ENCODE measurements around the gene ARVCF. TPM values are rescaled to one million over a fixed set of nuclear protein-coding genes. Genes with fewer than 3 reads are reported as not detected.

The ARVCF gene
- polyA plus RNA-seq, 1 donor from 2014 or later = 112 TPM

DNA sequence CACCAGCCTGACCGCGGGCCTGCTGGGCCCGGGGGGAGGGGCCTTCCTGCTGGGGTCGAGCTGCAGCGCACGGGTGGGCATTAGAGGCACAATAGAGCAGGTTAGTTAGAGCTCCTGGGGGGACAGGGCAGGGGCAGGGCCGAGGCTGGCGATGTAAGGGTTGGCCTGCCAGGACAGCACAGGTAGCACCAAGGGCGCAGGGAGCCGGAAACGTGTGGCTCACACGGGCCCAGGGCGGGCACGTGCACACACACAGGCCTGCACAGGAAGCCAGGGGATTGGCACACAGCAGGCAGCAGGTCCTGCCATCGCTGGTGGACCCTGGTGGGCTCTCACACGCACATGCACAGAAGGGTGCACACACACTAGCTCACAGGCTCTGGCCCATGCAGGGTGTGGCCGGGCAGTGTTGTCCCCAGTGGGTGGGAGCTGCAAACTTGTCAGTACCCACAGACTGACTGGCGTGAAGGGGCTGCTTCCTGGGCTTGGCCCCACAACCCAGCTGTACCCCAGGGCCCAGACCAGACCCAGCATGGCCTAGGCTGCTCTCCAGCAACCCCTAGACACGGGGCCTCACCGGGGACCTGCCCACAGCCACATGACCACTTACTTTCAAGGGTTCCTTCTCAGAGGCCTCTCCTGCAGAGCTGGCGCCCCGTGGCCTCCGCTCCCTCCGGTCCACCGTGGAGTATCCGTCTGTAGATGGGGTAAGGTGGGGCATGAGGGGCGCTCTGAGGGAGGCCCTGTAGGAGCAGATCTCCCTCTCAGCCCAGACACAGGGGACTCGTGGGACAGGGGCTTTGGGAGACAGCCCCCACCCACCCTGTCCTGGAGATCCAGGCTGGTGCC, 45.1 kb downstream of the ARVCF start:
- Histone ChIP-seq H3K4me3 (ENCODE audit: low read length) (no peak overlapping the region), H2AFZ (ENCODE audit: low read depth, low read length) (no peak overlapping the region), H3K9me2 (ENCODE audit: insufficient read depth, low read length) (no peaks in the 10 kb centered on the region), H3F3A (ENCODE audit: insufficient read depth, low read length, poor library complexity, severe bottlenecking) (no peaks in the 10 kb centered on the region), H3K9ac (ENCODE audit: low read length) (no peak overlapping the region), H3K4me2 (ENCODE audit: low read length) (no peak overlapping the region), H3K27ac (ENCODE audit: low read length) (no peak overlapping the region), H3K36me3 (ENCODE audit: insufficient read depth, low read length) (peaks cover 16% of the 10 kb centered on the region), H3K79me2 (replicated peaks; ENCODE audit: insufficient read depth, low read length) (no peaks in the 10 kb centered on the region), H3K27me3 (ENCODE audit: insufficient read depth, low read depth, low read length) (no peaks in the 10 kb centered on the region), H4K20me1 (ENCODE audit: insufficient read depth) (no peaks in the 10 kb centered on the region), H3K9me3 (ENCODE audit: low read length) (no peaks in the 10 kb centered on the region)
- TF ChIP-seq, protein P1, sequence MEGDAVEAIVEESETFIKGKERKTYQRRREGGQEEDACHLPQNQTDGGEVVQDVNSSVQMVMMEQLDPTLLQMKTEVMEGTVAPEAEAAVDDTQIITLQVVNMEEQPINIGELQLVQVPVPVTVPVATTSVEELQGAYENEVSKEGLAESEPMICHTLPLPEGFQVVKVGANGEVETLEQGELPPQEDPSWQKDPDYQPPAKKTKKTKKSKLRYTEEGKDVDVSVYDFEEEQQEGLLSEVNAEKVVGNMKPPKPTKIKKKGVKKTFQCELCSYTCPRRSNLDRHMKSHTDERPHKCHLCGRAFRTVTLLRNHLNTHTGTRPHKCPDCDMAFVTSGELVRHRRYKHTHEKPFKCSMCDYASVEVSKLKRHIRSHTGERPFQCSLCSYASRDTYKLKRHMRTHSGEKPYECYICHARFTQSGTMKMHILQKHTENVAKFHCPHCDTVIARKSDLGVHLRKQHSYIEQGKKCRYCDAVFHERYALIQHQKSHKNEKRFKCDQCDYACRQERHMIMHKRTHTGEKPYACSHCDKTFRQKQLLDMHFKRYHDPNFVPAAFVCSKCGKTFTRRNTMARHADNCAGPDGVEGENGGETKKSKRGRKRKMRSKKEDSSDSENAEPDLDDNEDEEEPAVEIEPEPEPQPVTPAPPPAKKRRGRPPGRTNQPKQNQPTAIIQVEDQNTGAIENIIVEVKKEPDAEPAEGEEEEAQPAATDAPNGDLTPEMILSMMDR (IDR thresholded peaks at IDR 0.05; ENCODE audit: poor library complexity, severe bottlenecking) = no peak
- TF ChIP-seq EZH2 (IDR thresholded peaks at IDR 0.05; ENCODE audit: borderline replicate concordance, insufficient read depth, low read length, poor library complexity, severe bottlenecking) (no peak), POLR2AphosphoS5 (IDR thresholded peaks at IDR 0.05) (no peak), RAD21 (conservative IDR thresholded peaks at IDR 0.05) (no peak), MXI1 (conservative IDR thresholded peaks at IDR 0.05; ENCODE audit: poor library complexity, severe bottlenecking) (no peak), EP300 (conservative IDR thresholded peaks at IDR 0.05; ENCODE audit: poor library complexity, severe bottlenecking) (no peak), SMC3 (conservative IDR thresholded peaks at IDR 0.05; ENCODE audit: poor library complexity) (no peak)

DNA sequence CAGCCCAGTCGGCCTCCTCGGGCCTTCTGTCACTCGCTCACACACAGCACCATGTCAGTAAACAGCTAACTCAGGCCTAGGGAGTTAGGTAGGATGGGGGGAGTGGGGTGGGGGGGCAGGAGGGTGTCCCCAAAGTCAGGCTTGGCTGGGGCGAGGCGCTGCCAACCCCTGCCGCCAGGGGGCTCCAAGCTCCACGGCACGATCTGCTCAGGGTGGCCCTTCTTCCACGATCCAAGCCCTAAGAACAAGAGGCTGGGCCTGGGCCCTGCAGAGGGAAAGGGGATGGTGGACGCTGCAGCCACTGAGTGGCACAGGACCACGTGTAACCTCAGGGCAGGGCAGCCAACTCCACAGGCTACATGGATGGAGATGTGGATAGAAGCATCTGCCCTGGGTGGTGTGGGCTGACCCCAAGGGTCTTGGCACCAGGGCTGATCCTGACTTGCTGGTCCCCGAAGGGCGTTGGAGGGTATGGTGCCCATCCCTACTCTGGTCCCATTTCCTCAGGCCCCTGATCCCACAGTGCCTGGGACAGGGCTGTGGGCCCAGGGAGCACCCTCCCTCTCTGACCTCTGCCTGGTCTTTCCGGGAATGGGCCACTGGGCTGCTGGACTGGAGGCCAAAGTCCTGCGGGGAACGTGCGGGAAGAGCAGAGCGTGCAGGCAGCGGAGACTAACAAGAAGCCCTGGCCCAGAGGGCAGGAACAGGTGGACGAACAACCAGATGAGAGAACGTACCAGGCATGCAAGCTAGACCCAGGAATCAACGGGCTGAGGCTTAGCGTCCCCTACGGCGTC, 45.9 kb downstream of the ARVCF start:
- H3K27me3 ChIP-seq (ENCODE audit: insufficient read depth, low read depth, low read length) = no peaks in the 10 kb centered on the region
- H3K4me3 ChIP-seq (ENCODE audit: low read length) = no peak overlapping the region
- H3K4me2 ChIP-seq (ENCODE audit: low read length) = no peak overlapping the region
- no peak overlapping the region for H3K27ac ChIP-seq (ENCODE audit: low read length)
- H3K9me2 ChIP-seq (ENCODE audit: insufficient read depth, low read length) = no peaks in the 10 kb centered on the region
- no peaks in the 10 kb centered on the region for H3F3A ChIP-seq (ENCODE audit: insufficient read depth, low read length, poor library complexity, severe bottlenecking)
- peaks cover 16% of the 10 kb centered on the region for H3K36me3 ChIP-seq (ENCODE audit: insufficient read depth, low read length)
- no peaks in the 10 kb centered on the region for H3K79me2 ChIP-seq (replicated peaks; ENCODE audit: insufficient read depth, low read length)
- no peak overlapping the region for H2AFZ ChIP-seq (ENCODE audit: low read depth, low read length)
- no peaks in the 10 kb centered on the region for H3K9me3 ChIP-seq (ENCODE audit: low read length)
- no peaks in the 10 kb centered on the region for H4K20me1 ChIP-seq (ENCODE audit: insufficient read depth)
- TF ChIP-seq, protein P2, sequence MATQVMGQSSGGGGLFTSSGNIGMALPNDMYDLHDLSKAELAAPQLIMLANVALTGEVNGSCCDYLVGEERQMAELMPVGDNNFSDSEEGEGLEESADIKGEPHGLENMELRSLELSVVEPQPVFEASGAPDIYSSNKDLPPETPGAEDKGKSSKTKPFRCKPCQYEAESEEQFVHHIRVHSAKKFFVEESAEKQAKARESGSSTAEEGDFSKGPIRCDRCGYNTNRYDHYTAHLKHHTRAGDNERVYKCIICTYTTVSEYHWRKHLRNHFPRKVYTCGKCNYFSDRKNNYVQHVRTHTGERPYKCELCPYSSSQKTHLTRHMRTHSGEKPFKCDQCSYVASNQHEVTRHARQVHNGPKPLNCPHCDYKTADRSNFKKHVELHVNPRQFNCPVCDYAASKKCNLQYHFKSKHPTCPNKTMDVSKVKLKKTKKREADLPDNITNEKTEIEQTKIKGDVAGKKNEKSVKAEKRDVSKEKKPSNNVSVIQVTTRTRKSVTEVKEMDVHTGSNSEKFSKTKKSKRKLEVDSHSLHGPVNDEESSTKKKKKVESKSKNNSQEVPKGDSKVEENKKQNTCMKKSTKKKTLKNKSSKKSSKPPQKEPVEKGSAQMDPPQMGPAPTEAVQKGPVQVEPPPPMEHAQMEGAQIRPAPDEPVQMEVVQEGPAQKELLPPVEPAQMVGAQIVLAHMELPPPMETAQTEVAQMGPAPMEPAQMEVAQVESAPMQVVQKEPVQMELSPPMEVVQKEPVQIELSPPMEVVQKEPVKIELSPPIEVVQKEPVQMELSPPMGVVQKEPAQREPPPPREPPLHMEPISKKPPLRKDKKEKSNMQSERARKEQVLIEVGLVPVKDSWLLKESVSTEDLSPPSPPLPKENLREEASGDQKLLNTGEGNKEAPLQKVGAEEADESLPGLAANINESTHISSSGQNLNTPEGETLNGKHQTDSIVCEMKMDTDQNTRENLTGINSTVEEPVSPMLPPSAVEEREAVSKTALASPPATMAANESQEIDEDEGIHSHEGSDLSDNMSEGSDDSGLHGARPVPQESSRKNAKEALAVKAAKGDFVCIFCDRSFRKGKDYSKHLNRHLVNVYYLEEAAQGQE (IDR thresholded peaks at IDR 0.05; ENCODE audit: borderline replicate concordance) = no peak
- TF ChIP-seq, protein P1 (IDR thresholded peaks at IDR 0.05; ENCODE audit: poor library complexity, severe bottlenecking) = peak; percentile 67
- TF ChIP-seq MXI1 (conservative IDR thresholded peaks at IDR 0.05; ENCODE audit: poor library complexity, severe bottlenecking) (no peak), SMC3 (conservative IDR thresholded peaks at IDR 0.05; ENCODE audit: poor library complexity) (peak; percentile 69), TAF1 (IDR thresholded peaks at IDR 0.05; ENCODE audit: low read depth) (no peak), EZH2 (IDR thresholded peaks at IDR 0.05; ENCODE audit: borderline replicate concordance, insufficient read depth, low read length, poor library complexity, severe bottlenecking) (no peak), EP300 (conservative IDR thresholded peaks at IDR 0.05; ENCODE audit: poor library complexity, severe bottlenecking) (no peak), RAD21 (conservative IDR thresholded peaks at IDR 0.05) (peak; percentile 71), POLR2AphosphoS5 (IDR thresholded peaks at IDR 0.05) (no peak)
- H3K9ac ChIP-seq (ENCODE audit: low read length) = no peak overlapping the region

Data from neural cell (in vitro differentiated cells).